Body of pancreas (tissue), 4 donors: ENCODE measurements around the gene GAREM1.

Experiments
- CTCF ChIP-seq, 7 experiments: fragments of 450-650 bp in 4 of 7; fragments of 200-600 bp in 3 of 7; sonication (generic) in 3 of 7; IDR thresholded peaks; one replicate each; pipeline ENCODE4 v1.5.1; 2016 to 2019; ENCODE audit warnings: antibody characterized with exemption in 7 of 7
- POLR2A ChIP-seq, 3 donors: fragments of 450-650 bp; IDR thresholded peaks; one replicate each; pipeline ENCODE4 v1.6.1; 2016; ENCODE audit warnings: antibody characterized with exemption in 3 of 3, mild to moderate bottlenecking in 2 of 3

GRCh38 chr18:32216390-32216789, 254.3 kb downstream of the GAREM1 start:
- no peak for TF ChIP-seq CTCF (IDR thresholded peaks at IDR 0.05)
- no peak for TF ChIP-seq POLR2A (IDR thresholded peaks at IDR 0.05)
